ENCODE data around the gene FOXRED2.

DNA sequence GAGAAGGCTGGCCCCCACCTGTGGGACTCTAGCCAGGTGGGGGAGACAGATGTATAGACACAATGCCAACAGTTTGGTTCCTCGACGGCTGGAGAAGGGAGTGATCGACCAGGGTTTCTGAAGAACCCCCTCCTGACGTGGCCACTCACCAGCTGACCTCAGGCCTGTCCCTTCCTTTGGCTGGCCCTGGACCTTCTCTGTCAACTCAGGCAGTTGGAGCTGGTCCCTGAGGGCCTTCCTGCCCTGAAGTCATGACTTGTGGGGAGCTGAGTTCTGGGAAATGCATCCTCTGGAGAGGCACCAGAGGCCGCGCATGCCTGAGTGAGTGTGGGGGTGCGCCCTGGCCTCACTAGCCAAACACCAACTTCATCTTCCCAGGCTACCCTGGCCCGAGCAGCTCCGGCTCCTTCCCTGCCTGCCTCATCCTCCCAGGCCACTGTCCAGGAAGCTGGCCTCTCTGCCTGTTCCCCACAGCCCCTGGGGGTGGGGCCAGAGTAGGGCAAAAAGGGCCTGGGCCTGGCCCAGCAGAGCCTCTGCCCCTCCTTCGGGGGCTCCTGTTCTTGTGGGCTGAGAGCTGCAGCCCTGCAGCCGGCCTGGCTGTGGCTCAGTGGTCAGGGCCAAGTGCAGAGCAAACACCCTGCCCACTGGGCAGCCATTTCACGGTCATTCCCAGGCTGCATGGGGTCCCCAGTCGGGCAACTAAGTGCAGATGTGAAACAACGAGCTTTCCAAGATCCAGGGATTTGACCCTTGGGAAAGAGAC lies 49.0 kb downstream of the FOXRED2 start:
- no peak for TF ChIP-seq EZH2 (IDR thresholded peaks at IDR 0.05)
- TF ChIP-seq, protein P1, sequence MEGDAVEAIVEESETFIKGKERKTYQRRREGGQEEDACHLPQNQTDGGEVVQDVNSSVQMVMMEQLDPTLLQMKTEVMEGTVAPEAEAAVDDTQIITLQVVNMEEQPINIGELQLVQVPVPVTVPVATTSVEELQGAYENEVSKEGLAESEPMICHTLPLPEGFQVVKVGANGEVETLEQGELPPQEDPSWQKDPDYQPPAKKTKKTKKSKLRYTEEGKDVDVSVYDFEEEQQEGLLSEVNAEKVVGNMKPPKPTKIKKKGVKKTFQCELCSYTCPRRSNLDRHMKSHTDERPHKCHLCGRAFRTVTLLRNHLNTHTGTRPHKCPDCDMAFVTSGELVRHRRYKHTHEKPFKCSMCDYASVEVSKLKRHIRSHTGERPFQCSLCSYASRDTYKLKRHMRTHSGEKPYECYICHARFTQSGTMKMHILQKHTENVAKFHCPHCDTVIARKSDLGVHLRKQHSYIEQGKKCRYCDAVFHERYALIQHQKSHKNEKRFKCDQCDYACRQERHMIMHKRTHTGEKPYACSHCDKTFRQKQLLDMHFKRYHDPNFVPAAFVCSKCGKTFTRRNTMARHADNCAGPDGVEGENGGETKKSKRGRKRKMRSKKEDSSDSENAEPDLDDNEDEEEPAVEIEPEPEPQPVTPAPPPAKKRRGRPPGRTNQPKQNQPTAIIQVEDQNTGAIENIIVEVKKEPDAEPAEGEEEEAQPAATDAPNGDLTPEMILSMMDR (IDR thresholded peaks at IDR 0.05), result no peak

Data from neural progenitor cell (in vitro differentiated cells).